PFSK-1 (cell line): ENCODE measurements around the gene STARD3NL.

Experiments
- FOXP2 ChIP-seq: optimal IDR thresholded peaks from 2 replicates; pipeline ENCODE3; 2011; ENCODE audit warnings: borderline replicate concordance, control low read depth, inconsistent platforms; ENCODE audit not compliant: insufficient read depth; ENCODE audit errors: extremely low read length, extremely low read depth
- POLR2AphosphoS5 ChIP-seq: IDR thresholded peaks from 2 replicates; pipeline ENCODE4 v1.6.1; 2012; ENCODE audit warnings: low read depth, mild to moderate bottlenecking, control low read depth, low read length, moderate library complexity
- SIN3A ChIP-seq: IDR thresholded peaks from 2 replicates; pipeline ENCODE4 v1.6.1; 2012; ENCODE audit warnings: mild to moderate bottlenecking, low read length, moderate library complexity, borderline replicate concordance; ENCODE audit not compliant: insufficient read depth
- TAF1 ChIP-seq: IDR thresholded peaks from 2 replicates; pipeline ENCODE4 v1.6.1; 2012; ENCODE audit warnings: low read length, control low read depth, borderline replicate concordance; ENCODE audit not compliant: insufficient read depth
- TF ChIP-seq, protein P1 (sequence below), 2 experiments: IDR thresholded peaks; 2 replicates each; pipeline versions ENCODE4 v1.6.1 to v1.8.0; 2011 to 2012; ENCODE audit warnings: low read depth in 2 of 2, low read length in 2 of 2, control low read depth in 1 of 2, inconsistent platforms in 1 of 2, mild to moderate bottlenecking in 1 of 2, moderate library complexity in 1 of 2; ENCODE audit not compliant: insufficient read depth in 1 of 2

DNA sequence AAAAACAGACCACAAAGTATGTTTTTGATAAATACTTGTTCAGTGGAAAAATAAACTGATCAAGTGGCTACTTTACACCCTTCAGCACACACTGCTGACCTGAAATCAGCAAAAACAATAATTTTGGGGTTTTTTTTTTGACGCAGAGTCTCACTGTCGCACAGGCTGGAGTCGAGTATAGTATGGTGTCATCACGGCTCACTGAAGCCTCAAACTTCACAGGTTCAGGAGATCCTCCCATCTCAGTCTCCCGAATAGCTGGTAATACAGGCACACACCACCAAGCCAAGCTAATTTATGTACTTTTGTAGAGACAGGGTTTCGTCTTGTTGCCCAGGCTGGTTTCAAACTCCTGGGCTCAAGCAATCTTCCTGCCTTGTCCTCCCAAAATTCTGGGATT, 64.8 kb downstream of the STARD3NL start:
- TF ChIP-seq POLR2AphosphoS5 (no peak), TAF1 (no peak), SIN3A (no peak), FOXP2 (no peak)
- TF ChIP-seq, protein P1, sequence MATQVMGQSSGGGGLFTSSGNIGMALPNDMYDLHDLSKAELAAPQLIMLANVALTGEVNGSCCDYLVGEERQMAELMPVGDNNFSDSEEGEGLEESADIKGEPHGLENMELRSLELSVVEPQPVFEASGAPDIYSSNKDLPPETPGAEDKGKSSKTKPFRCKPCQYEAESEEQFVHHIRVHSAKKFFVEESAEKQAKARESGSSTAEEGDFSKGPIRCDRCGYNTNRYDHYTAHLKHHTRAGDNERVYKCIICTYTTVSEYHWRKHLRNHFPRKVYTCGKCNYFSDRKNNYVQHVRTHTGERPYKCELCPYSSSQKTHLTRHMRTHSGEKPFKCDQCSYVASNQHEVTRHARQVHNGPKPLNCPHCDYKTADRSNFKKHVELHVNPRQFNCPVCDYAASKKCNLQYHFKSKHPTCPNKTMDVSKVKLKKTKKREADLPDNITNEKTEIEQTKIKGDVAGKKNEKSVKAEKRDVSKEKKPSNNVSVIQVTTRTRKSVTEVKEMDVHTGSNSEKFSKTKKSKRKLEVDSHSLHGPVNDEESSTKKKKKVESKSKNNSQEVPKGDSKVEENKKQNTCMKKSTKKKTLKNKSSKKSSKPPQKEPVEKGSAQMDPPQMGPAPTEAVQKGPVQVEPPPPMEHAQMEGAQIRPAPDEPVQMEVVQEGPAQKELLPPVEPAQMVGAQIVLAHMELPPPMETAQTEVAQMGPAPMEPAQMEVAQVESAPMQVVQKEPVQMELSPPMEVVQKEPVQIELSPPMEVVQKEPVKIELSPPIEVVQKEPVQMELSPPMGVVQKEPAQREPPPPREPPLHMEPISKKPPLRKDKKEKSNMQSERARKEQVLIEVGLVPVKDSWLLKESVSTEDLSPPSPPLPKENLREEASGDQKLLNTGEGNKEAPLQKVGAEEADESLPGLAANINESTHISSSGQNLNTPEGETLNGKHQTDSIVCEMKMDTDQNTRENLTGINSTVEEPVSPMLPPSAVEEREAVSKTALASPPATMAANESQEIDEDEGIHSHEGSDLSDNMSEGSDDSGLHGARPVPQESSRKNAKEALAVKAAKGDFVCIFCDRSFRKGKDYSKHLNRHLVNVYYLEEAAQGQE (IDR thresholded peaks at IDR 0.05; ENCODE audit: insufficient read depth in 1 of 2, low read depth in 2 of 2, low read length in 2 of 2), result no peak
